Measurements from ENCODE around the gene DESI2. TPM values are rescaled to one million over a fixed set of nuclear protein-coding genes. Genes with fewer than 3 reads are reported as not detected.

Gene DESI2
- total RNA-seq, 6 experiments from 2014 or later: 7.0 to 14.2 (median 9.9) TPM

- H3K27ac ChIP-seq: no peak overlapping the region
- no peaks in the 10 kb centered on the region for H3K4me1 ChIP-seq
- H3K27me3 ChIP-seq: no peaks in the 10 kb centered on the region
- intact Hi-C loops (cut with DNase I): no loop called here
- no peak for DNase-seq
- no peaks in the 10 kb centered on the region for H3K9me3 ChIP-seq
- TF ChIP-seq POLR2A (IDR thresholded peaks at IDR 0.05): no peak
- TF ChIP-seq, protein P1, sequence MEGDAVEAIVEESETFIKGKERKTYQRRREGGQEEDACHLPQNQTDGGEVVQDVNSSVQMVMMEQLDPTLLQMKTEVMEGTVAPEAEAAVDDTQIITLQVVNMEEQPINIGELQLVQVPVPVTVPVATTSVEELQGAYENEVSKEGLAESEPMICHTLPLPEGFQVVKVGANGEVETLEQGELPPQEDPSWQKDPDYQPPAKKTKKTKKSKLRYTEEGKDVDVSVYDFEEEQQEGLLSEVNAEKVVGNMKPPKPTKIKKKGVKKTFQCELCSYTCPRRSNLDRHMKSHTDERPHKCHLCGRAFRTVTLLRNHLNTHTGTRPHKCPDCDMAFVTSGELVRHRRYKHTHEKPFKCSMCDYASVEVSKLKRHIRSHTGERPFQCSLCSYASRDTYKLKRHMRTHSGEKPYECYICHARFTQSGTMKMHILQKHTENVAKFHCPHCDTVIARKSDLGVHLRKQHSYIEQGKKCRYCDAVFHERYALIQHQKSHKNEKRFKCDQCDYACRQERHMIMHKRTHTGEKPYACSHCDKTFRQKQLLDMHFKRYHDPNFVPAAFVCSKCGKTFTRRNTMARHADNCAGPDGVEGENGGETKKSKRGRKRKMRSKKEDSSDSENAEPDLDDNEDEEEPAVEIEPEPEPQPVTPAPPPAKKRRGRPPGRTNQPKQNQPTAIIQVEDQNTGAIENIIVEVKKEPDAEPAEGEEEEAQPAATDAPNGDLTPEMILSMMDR (IDR thresholded peaks at IDR 0.05): no peak
- no peak overlapping the region for H3K4me3 ChIP-seq
- no peak for ATAC-seq
- 88% methylated on average over 2 of the region's 6 CpGs for WGBS (ENCODE audit: insufficient coverage, low coverage, low lambda C conversion rate, missing lambda C conversion rate)
- no peaks in the 10 kb centered on the region for H3K36me3 ChIP-seq
Measured at GRCh38 chr1:244634546-244634945, 18.4 kb upstream of the DESI2 start.

DNA sequence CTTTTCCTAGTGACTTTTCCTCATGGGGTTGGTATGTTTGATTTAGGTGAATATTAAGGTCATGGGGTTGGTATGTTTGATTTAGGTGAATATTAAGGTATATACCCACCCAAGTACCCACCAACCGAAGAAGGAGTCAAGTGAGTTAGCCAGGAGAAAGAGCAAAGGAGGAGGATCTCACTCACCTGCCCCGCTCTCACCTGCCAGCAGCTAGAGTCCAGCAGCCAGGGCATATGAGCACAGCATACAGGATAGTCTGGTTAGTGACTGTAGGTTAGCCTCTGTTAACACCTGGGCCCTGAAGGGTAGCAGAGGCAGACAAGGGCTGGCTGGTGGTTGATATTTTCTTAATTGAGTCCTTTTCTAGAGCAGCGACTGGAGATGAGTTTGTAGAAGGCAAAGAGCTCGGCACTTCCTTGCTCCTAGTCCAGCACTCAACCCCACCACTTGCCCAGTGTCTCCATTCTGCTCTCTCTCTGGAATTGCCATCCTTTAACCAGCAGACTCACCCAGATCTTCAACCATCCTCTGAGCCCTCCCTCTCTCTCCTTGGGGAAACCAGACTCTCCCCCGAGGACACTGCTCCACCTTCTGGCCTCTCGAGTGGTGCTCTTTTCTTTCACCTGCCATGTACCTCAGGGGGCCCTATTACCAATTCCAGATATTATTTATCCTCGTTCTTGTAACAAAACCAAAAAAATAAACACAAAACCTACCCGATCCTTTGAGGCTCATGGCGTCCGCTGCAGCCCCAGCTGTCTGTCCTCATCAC, 16.3 kb upstream of the DESI2 start:
- Histone ChIP-seq H3K4me3 (no peak overlapping the region), H3K9me3 (no peaks in the 10 kb centered on the region), H3K27ac (no peak overlapping the region), H3K36me3 (no peaks in the 10 kb centered on the region), H3K4me1 (no peaks in the 10 kb centered on the region), H3K27me3 (no peaks in the 10 kb centered on the region)
- intact Hi-C loops (cut with DNase I): no loop called here
- DNase-seq: no peak
- WGBS (ENCODE audit: insufficient coverage, low coverage, low lambda C conversion rate, missing lambda C conversion rate): 83% methylated on average over 9 of the region's 10 CpGs
- TF ChIP-seq, protein P1 (IDR thresholded peaks at IDR 0.05): no peak
- TF ChIP-seq POLR2A (IDR thresholded peaks at IDR 0.05): no peak
- no peak for ATAC-seq

DNA sequence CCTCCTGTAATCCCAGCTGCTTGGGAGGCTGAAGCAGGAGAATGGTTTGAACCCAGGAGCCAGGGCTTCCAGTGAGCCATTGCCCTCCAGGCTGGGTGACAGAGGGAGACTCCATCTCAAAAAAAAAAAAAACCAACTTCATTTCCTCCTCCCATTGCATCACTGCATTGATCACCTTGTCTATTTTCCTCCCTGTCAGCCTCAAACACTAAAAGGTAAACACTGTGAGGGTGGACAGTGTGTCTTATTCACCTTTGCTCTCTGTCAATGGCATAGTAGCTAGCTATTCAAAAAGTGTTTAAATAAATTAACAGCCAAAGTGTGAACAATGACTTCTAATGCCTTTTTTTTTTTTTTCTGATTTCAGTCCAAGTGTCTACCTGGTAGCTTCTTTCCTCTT, 13.4 kb upstream of the DESI2 start:
- H3K4me1 ChIP-seq: no peaks in the 10 kb centered on the region

DNA sequence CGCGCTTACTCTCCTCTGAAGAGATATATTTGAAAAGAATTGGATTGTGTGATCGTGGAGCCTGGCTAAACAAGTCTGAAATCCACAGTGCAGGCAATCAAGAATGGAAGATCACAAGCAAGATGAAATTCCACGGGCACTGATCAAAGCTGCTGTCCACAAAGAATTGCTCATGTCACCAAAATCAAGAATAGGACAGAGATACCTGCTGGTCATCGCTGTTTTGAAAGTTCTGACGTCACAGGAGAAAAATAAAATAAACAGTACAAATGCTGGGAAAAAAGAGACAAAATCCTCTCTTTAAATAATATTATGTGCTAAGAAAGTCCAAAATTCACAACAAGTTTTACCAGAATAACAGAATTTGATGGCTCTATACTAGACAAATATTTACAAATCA, 12.0 kb upstream of the DESI2 start:
- Histone ChIP-seq H3K9me3 (no peaks in the 10 kb centered on the region), H3K27ac (no peak overlapping the region), H3K27me3 (no peaks in the 10 kb centered on the region), H3K36me3 (no peaks in the 10 kb centered on the region), H3K4me1 (no peaks in the 10 kb centered on the region), H3K4me3 (no peak overlapping the region)
- no peak for DNase-seq
- 86% methylated on average over 6 of the region's 6 CpGs for WGBS (ENCODE audit: insufficient coverage, low coverage, low lambda C conversion rate, missing lambda C conversion rate)
- peak in 2 of 4 donors; percentile 14 to 50 for ATAC-seq
- intact Hi-C loops (cut with DNase I): no loop called here
- no peak for TF ChIP-seq POLR2A (IDR thresholded peaks at IDR 0.05)

More for the DNA sequence above, 13.4 kb upstream of the DESI2 start:
- no peak for TF ChIP-seq POLR2A (IDR thresholded peaks at IDR 0.05)
- TF ChIP-seq, protein P1 (IDR thresholded peaks at IDR 0.05): no peak
- ATAC-seq: peak; percentile 76 to 95 (median 80)
- no peak for DNase-seq
- H3K36me3 ChIP-seq: no peaks in the 10 kb centered on the region
- intact Hi-C loops (cut with DNase I): no loop called here
- no peaks in the 10 kb centered on the region for H3K9me3 ChIP-seq
- no peak overlapping the region for H3K4me3 ChIP-seq
- no peaks in the 10 kb centered on the region for H3K27me3 ChIP-seq
- H3K27ac ChIP-seq: no peak overlapping the region

- Histone ChIP-seq H3K27ac (no peak overlapping the region), H3K4me1 (no peaks in the 10 kb centered on the region), H3K27me3 (no peaks in the 10 kb centered on the region), H3K9me3 (no peaks in the 10 kb centered on the region), H3K4me3 (no peak overlapping the region), H3K36me3 (no peaks in the 10 kb centered on the region)
- ATAC-seq (no peak), DNase-seq (no peak)
- TF ChIP-seq, protein P1 (IDR thresholded peaks at IDR 0.05): no peak
- TF ChIP-seq POLR2A (IDR thresholded peaks at IDR 0.05): no peak
- intact Hi-C loops (cut with DNase I): no loop called here
- 88% methylated on average over 13 of the region's 16 CpGs for WGBS (ENCODE audit: insufficient coverage, low coverage, low lambda C conversion rate, missing lambda C conversion rate)
Measured at GRCh38 chr1:244642526-244642925, 10.4 kb upstream of the DESI2 start.
